Hepatocyte (in vitro differentiated cells): Measurements from ENCODE around the gene ZNF207. TPM values are rescaled to one million over a fixed set of nuclear protein-coding genes. Genes with fewer than 3 reads are reported as not detected.
"Not testable (repeated sequence)": the region's sequence is repeated elsewhere in the genome, so short reads cannot be mapped to it uniquely, and the experiment has no call there.

Experiments
- DNase-seq: peaks from one replicate; pipeline ENCODE4 v3.0.0-alpha.2; 2016; ENCODE audit warnings: low spot score
- H2AFZ ChIP-seq: fragments of 200-600 bp; sonication (generic); 2 replicates; pipeline ENCODE4 v1.6.0; 2016; ENCODE audit warnings: antibody characterized with exemption, mild to moderate bottlenecking
- H3K27ac ChIP-seq: fragments of 200-600 bp; sonication (generic); 2 replicates; pipeline ENCODE4 v1.5.1; 2016; ENCODE audit warnings: mild to moderate bottlenecking
- H3K27me3 ChIP-seq: fragments of 200-600 bp; sonication (generic); 2 replicates; pipeline ENCODE4 v1.6.1; 2016
- H3K36me3 ChIP-seq: fragments of 200-600 bp; sonication (generic); replicated peaks from 2 replicates; pipeline ENCODE4 v1.5.1; 2016; ENCODE audit warnings: low read depth; ENCODE audit not compliant: insufficient read depth
- H3K4me1 ChIP-seq: fragments of 200-600 bp; sonication (generic); 2 replicates; pipeline ENCODE4 v1.5.1; 2016; ENCODE audit warnings: mild to moderate bottlenecking, moderate library complexity; ENCODE audit not compliant: insufficient read depth
- H3K4me2 ChIP-seq: fragments of 200-600 bp; sonication (generic); 2 replicates; pipeline ENCODE4 v1.6.0; 2016
- H3K4me3 ChIP-seq: fragments of 200-600 bp; sonication (generic); 2 replicates; pipeline ENCODE4 v1.5.1; 2016; ENCODE audit warnings: mild to moderate bottlenecking
- H3K79me2 ChIP-seq: fragments of 200-600 bp; sonication (generic); 2 replicates; pipeline ENCODE4 v1.6.0; 2017; ENCODE audit warnings: mild to moderate bottlenecking
- H3K9me2 ChIP-seq: fragments of 200-600 bp; sonication (generic); replicated peaks from 2 replicates; pipeline ENCODE4 v1.6.0; 2017; ENCODE audit warnings: mild to moderate bottlenecking; ENCODE audit not compliant: insufficient read depth
- H3K9me3 ChIP-seq: fragments of 200-600 bp; sonication (generic); 2 replicates; pipeline ENCODE4 v1.5.1; 2016; ENCODE audit warnings: low read depth, mild to moderate bottlenecking
- H4K20me1 ChIP-seq: fragments of 200-600 bp; sonication (generic); 2 replicates; pipeline ENCODE4 v1.6.0; 2016; ENCODE audit warnings: mild to moderate bottlenecking; ENCODE audit not compliant: insufficient read depth, poor library complexity, severe bottlenecking
- CTCF ChIP-seq: fragments of 200-600 bp; sonication (generic); IDR thresholded peaks from 2 replicates; pipeline ENCODE4 v1.5.1; 2016; ENCODE audit warnings: antibody characterized with exemption, mild to moderate bottlenecking; ENCODE audit not compliant: poor library complexity
- EZH2 ChIP-seq: fragments of 200-600 bp; sonication (generic); IDR thresholded peaks from 2 replicates; pipeline ENCODE4 v1.6.1; 2016; ENCODE audit warnings: antibody characterized with exemption, mild to moderate bottlenecking, borderline replicate concordance
- EZH2phosphoT487 ChIP-seq: fragments of 200-600 bp; sonication (generic); IDR thresholded peaks from one replicate; pipeline ENCODE4 v1.6.1; 2018; ENCODE audit warnings: antibody characterized with exemption, mild to moderate bottlenecking, low read depth, moderate library complexity; ENCODE audit not compliant: unreplicated experiment, severe bottlenecking
- WGBS: methylation state at CpG from one replicate; pipeline ENCODE4 v1.1.6; 2016; ENCODE audit warnings: low lambda C conversion rate; ENCODE audit errors: missing lambda C conversion rate; 5-methylcytosine and 5-hydroxymethylcytosine counted together
- polyA plus RNA-seq: library from polyadenylated mRNA; unstranded; fragments of >200 nt; fragmentation: Nextera tagmentation; extraction: Ambion mirVana; gene quantifications from 2 replicates; pipeline ENCODE4 v1.2.1, GENCODE V29; 2016
- total RNA-seq: library from RNA; depleted of rRNA; stranded (reverse); fragments of >200 nt; gene quantifications from 2 replicates; pipeline ENCODE4 v1.2.3, GENCODE V29; 2014

The ZNF207 gene
- total and polyA plus RNA-seq, 2 experiments from 2014 or later: 137 to 138 TPM

- Histone ChIP-seq H3K36me3 (peaks cover 5% of the 10 kb centered on the region), H4K20me1 (peaks cover 50% of the 10 kb centered on the region), H2AFZ (peak overlapping the region; percentile 45), H3K9me3 (no peaks in the 10 kb centered on the region), H3K4me2 (peak overlapping the region; percentile 89), H3K4me1 (peaks cover 28% of the 10 kb centered on the region), H3K27ac (peak overlapping the region; percentile 99), H3K27me3 (no peaks in the 10 kb centered on the region), H3K79me2 (peaks cover 65% of the 10 kb centered on the region), H3K9me2 (no peaks in the 10 kb centered on the region), H3K4me3 (peak overlapping the region; percentile 62)
- TF ChIP-seq EZH2phosphoT487: no peak
- under 1% methylated on average over 20 of the region's 20 CpGs for WGBS
- peak; percentile 71 for DNase-seq
Measured at GRCh38 chr17:32350666-32351418, 885 bp downstream of the ZNF207 start.

DNA sequence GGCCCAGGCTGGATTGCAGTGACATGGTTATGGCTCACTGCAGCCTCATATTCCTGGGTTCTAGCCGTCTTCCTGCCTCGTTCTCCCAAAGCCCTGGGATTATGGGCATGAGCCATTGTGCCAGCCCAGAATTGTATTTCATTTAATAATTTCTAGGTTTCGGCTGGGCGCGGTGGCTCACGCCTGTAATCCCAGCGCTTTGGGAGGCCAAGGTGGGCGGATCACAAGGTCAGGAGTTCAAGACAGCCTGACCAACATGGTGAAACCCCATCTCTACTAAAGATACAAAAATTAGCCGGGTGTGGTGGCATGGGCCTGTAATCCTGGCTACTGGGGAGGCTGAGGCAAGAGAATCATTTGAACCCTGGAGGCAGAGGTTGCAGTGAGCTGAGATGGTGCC, 2.8 kb downstream of the ZNF207 start:
- H3K4me3 ChIP-seq: peak overlapping the region; percentile 62
- H3K9me2 ChIP-seq, H3K36me3 ChIP-seq, DNase-seq, H3K9me3 ChIP-seq, H2AFZ ChIP-seq, H3K27ac ChIP-seq, H3K27me3 ChIP-seq: not testable (repeated sequence)
- H4K20me1 ChIP-seq: peaks cover 69% of the 10 kb centered on the region
- WGBS: 91% methylated on average over 9 of the region's 9 CpGs
- H3K79me2 ChIP-seq: peaks cover 84% of the 10 kb centered on the region
- peak overlapping the region; percentile 89 for H3K4me2 ChIP-seq
- peaks cover 30% of the 10 kb centered on the region for H3K4me1 ChIP-seq

DNA sequence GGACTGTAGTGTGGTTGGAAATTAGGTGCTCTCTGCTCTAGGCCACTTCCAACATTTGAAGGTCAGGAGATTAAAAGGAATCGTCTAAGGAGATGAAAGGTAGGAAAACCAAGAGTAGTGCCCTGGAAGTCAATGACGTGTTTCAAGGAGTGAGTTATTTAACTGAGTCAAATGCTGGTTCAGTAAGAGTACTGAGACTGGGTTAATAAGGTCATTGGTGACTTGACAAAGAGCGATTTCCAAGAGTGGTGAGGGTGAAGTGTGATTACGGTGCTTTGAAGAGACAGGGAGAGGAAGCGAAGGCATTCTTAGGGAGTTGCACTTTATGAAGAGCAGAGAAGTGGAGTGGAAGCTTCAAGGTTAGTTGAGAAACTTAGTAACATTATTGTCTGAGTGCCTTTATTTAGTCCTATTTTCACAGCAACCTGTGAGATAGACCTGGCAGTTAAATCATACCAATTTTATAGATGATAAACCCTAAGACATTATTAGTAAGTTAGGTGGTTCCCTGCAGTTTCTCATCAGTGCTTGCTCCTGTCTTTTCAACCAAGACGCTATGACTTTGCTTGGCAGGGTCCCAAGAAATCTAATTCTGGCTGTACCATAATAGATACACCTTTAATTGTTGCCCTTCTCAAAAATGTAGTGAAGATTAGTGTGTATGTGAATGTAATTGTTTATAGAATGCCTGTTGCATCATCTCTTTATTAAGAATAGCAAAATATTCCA, 5.9 kb downstream of the ZNF207 start:
- Histone ChIP-seq H2AFZ (no peak overlapping the region), H3K27ac (no peak overlapping the region), H3K9me2 (no peaks in the 10 kb centered on the region), H3K4me2 (peak overlapping the region; percentile 89), H4K20me1 (peaks cover 99% of the 10 kb centered on the region), H3K9me3 (no peaks in the 10 kb centered on the region), H3K36me3 (peaks cover 5% of the 10 kb centered on the region), H3K4me3 (no peak overlapping the region), H3K79me2 (peaks cover 100% of the 10 kb centered on the region), H3K4me1 (peaks cover 25% of the 10 kb centered on the region), H3K27me3 (no peaks in the 10 kb centered on the region)
- no peak for DNase-seq
- TF ChIP-seq EZH2phosphoT487 (no peak), CTCF (no peak), EZH2 (no peak)
- WGBS: 81% methylated on average over 6 of the region's 6 CpGs

DNA sequence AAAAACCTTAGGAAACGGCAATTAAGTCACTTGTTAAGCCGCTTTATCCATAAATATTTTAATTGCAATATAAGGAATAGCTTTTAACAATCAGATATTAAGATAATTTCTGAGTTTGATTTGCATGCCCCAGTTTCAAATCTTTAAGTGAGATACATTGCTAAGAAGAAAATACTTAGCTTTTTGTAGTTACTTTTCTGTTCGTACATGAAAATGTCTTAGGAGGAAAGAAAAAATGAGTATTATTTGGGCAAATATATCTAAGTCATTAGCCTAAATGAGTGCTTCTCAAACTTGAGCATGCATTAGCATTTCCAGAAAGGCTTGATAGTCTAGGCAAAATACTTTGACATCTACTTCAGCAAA, 6.4 kb downstream of the ZNF207 start:
- WGBS: 96% methylated on average over 3 of the region's 3 CpGs
- Histone ChIP-seq H3K4me2 (peak overlapping the region; percentile 89), H3K4me3 (no peak overlapping the region), H3K79me2 (peaks cover 100% of the 10 kb centered on the region), H2AFZ (no peak overlapping the region), H3K4me1 (peaks cover 25% of the 10 kb centered on the region), H3K9me2 (no peaks in the 10 kb centered on the region), H3K27ac (no peak overlapping the region), H3K36me3 (peaks cover 5% of the 10 kb centered on the region), H3K27me3 (no peaks in the 10 kb centered on the region), H4K20me1 (peaks cover 99% of the 10 kb centered on the region), H3K9me3 (no peaks in the 10 kb centered on the region)
- no peak for DNase-seq
- TF ChIP-seq EZH2: no peak
- no peak for TF ChIP-seq CTCF
- TF ChIP-seq EZH2phosphoT487: no peak
